ENCODE data around the gene IFNB1.

IFNB1 gene

DNA sequence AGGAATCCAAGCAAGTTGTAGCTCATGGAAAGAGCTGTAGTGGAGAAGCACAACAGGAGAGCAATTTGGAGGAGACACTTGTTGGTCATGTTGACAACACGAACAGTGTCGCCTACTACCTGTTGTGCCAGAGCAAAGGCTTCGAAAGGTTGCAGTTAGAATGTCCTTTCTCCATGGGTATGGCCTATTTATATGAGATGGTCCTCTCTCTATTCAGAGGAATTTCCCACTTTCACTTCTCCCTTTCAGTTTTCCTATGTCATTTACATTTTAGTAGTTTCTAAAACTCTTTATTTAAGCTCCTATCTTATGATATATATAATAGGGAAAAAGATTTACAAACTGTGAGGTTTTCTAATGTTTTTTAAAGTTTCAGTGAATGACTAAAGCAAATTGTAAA, at the start of gene IFNB1:
IFNB1 (minus strand) TSS at position 162 of the 400 bp plus-strand sequence; CDS start at position 89, 73 bp downstream.
- no peak for DNase-seq (ENCODE audit: low spot score)

GRCh38 chr9:21121595-21122251, 44.0 kb upstream of the IFNB1 start:
- no peak for DNase-seq (ENCODE audit: low spot score)

DNA sequence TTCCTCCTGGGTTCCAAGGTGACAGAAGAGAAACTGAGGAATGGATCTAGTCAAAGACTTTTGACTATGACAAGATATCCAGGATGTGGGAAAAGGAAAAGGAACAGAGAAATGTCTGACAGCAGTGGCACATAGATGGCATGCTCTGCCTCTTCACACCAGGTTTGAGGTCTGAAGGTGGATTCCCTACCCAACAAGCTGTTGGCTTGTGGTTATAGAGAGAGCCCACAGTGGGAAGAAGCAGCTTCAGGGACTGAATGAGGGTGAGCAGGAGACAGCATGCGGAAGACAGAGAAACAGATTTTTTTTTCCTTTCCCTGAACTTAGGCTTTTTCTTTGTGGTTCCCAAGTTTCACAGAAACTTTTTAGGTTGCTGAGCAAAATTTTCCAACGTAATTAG, 43.3 kb upstream of the IFNB1 start:
- DNase-seq (ENCODE audit: low spot score), result no peak

DNA sequence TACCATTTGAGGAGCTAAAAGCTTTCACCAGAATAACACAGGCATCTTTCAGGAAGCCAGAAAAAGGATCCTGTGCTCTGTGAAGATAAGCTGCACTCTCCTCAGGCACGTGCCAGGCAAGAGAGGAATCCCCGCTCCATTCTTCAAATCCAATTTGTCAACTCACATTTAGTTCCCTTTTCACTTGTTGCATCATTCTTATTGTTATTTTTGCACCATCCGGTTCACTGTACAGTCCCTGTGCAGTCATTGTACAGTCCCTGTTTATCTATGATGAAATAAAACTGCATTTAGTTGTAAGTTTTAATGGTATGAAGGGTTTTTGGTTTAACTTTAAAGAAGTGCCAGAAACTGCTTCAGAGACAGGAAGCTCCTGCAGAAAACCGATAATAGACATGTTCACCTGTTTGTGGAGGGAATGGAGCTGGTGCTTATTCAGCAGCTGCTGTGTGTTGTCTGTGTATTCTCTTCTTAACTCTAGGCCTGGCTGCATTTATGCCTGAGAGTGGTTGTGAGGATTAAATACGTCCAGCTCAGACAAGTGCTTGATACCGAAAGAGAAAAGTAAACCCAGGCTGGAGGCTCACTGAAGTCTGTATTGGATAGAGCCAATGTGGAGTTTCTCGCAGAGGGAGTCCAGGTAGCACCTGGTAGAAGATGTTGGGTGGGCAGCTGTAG, 41.5 kb upstream of the IFNB1 start:
- no peak for DNase-seq (ENCODE audit: low spot score)

DNA sequence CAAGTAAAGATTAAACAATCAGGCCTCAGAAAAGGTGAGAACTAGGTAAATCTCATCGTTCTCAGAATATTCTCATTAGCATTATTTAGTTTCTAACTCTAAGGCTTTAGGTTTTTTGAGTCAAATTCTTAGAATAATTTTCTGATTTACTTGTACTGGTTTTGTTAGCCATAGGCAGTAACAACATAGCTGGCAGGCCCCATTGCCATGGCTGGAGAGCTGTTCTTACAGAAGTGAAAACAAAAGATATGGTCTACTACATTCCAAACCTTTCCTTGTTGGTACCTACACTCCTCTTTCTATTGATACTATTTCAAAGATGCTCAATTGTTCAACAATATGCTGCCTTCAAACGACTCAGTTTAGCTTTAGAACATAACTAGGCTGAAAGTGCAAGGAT, 36.6 kb upstream of the IFNB1 start:
- no peak for DNase-seq (ENCODE audit: low spot score)

DNA sequence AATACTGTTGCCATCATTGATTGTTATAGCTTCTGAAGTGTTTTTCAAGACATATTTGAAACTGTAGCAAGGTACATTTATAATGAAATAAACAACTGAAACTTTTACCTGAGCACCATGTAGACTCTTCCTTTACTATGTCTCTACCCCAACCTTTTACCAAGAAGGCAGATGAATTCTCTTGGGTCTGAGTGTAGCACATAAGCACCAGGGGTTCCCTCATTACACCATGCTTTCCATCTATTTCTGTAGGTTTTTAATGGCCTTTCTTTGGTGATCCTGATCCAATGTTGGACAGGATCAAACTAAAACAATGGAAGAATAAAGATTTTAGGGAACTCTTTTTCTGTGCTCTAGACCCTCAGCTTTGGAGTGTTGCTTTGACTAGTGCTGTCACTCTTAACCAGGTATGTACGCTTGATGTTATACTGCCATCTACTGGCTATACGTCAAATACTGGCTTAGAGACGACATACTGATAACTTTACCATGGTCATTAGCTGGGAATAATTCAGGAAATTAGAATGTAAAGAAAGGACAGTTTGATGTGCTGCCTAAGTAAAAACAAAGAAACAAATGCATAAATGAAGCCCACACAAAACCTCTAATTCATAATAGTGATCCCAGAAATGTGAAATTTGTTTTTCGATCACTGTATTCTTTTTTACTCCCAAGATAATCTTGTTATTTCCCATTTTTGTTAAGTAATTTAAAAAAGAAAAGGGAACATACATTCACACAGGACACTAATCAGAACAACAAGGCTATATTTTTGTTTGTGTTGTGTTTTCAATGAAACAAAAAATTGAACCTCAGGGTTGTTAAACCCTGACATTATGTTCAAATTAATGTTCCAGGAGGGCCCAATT, 33.2 kb upstream of the IFNB1 start:
- peak; percentile 71 for DNase-seq (ENCODE audit: low spot score)

GRCh38 chr9:21104787-21105186, 27.0 kb upstream of the IFNB1 start:
- DNase-seq (ENCODE audit: low spot score), result no peak

GRCh38 chr9:21102305-21102704, 24.6 kb upstream of the IFNB1 start:
- DNase-seq (ENCODE audit: low spot score), result no peak

DNA sequence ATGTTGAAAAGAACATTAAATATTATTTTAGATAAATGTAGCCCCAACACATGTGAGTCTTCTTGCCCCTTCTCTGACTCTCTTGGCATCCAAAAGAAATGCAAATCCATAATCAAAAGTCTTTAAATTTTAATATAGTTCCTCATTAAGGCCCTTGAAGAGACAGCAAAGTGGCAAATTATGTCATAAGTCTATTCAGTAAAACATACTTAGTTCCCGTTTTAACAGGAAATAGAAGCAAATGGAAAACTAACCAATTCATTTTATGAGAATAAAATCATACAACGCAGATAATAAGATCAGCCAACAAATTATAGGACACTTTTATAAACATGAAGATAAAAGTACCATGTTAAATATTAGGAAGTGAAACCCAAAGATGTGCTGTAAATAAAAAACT, 20.1 kb upstream of the IFNB1 start:
- no peak for DNase-seq (ENCODE audit: low spot score)

GRCh38 chr9:21096901-21097255, 19.1 kb upstream of the IFNB1 start:
- peak; percentile 8 for DNase-seq (ENCODE audit: low spot score)

GRCh38 chr9:21096172-21096900, 18.6 kb upstream of the IFNB1 start:
- DNase-seq (ENCODE audit: low spot score), result peak; percentile 37

DNA sequence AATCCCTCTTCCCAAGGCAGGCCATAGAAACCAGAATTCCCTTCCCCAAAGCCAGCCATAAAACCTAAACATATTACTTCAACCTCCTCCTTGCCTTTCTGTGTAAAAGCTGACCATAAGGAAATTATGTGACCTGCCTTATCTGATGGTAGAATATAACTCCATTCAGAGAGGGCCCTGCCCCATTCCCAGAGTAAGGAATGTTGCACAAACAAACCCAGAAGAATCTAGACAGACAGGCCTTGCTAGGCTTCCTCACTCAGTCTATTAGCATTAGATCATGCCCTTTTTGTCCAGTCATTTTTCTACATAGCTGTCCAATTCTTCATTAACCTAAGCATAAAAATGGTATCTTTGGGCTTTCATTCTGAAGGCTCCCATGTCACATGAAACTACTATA, 17.8 kb upstream of the IFNB1 start:
- no peak for DNase-seq (ENCODE audit: low spot score)

- no peak for DNase-seq (ENCODE audit: low spot score)
Observed at GRCh38 chr9:21086538-21086937, 8.8 kb upstream of the IFNB1 start.

DNA sequence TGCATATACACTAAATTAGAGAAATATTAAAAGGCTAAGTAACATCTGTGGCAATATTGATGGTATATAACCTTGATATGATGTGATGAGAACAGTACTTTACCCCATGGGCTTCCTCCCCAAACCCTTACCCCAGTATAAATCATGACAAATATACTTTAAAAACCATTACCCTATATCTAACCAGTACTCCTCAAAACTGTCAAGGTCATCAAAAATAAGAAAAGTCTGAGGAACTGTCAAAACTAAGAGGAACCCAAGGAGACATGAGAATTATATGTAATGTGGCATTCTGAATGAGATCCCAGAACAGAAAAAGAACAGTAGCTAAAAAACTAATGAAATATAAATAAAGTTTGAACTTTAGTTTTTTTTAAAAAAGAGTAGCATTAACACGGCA, 7.3 kb upstream of the IFNB1 start:
- no peak for DNase-seq (ENCODE audit: low spot score)

DNA sequence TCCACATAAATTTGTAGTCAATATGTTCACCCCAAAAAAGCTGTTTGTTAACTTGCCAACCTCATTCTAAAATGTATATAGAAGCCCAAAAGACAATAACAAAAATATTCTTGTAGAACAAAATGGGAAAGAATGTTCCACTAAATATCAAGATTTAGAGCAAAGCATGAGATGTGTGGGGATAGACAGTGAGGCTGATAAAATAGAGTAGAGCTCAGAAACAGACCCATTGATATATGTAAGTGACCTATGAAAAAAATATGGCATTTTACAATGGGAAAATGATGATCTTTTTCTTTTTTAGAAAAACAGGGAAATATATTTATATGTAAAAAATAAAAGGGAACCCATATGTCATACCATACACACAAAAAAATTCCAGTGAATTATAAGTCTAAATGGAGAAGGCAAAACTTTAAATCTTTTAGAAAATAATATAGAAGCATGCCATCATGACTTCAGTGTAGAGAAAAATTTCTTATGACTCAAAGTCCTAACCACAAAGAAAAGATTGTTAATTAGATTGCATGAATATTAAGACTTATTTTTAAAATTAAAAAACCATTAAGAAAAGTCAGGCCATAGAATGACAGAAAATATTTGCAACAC, 6.6 kb upstream of the IFNB1 start:
- no peak for DNase-seq (ENCODE audit: low spot score)

GRCh38 chr9:21082671-21083070, 4.9 kb upstream of the IFNB1 start:
- DNase-seq (ENCODE audit: low spot score), result no peak

DNA sequence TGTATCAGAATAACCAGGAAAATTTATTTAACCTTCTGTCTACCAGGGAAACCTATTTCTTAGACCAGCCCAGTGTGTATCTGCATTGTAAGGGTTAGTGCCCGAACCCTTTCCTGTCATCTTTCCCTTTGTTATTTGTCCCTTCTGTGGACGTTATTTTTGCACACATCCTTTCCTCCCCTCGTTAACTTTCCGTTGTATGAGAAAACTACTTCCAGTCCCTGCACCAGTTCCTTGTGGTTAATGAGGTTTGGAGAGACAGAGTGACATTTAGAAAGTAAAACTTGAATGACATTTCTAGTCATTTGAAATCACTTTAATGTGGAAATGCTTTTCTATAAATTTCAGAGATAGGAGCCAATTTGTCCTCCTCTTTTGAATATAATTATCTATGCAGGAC, 4.3 kb upstream of the IFNB1 start:
- DNase-seq (ENCODE audit: low spot score), result no peak

DNA sequence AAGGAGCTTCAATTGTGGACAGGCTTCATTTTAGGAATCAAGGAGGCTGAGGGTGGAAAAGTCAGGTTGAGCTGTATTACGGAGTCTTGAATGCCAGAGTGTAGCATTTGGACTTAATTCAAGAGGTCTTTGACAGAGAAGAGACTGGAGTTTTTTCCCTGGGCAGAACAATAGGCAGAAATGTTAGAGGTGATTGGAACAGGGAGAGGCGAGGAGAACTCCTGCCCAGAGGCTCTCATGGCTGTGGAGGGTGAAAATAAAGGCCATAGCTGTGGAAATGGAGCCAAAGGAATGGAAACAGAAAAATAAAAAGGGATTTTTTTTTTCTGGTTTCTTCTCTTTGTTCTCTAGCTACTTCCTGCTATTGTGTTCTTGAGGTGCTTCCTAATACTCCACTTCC, 3.7 kb upstream of the IFNB1 start:
- no peak for DNase-seq (ENCODE audit: low spot score)

GRCh38 chr9:21080793-21081192, 3.1 kb upstream of the IFNB1 start:
- no peak for DNase-seq (ENCODE audit: low spot score)

DNA sequence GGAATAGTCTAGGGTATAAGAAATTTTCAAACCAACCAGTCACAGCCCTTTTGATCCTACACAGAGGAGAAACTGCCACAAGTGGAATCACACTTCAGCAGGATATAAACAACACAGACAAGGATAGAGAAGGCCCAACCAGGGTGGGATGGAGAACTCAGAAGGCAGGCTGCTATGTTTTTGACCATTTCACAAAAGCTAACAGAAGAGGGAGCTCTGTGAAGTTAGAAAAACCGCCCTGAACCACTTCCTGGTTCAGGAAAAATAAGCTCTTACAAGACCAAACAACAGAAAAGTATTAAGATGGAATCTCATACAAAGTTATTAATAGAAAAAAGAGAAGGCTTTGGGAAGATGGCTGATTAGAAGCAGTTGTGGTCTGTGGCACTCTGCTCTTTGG, 960 bp upstream of the IFNB1 start:
- no peak for DNase-seq (ENCODE audit: low spot score)

GRCh38 chr9:21075484-21075883, 2.3 kb downstream of the IFNB1 start:
- DNase-seq (ENCODE audit: low spot score), result no peak

DNA sequence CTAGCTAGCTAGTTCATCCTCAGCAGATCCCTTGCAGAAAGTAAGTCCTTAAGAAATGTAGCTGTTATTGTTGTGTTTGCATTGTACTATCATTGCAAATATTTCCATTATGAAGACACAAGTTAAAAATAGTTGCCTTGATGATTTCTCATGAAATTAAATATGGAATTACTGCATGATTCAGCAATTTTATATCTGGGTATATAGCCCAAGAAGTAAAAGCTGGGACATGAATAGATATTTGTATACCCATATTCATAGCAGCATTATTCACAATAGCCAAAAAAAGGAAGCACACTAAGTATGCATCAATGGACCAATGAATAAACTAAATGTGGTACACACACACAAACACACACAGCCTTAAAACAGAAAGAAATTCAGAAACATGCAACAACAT, 6.8 kb downstream of the IFNB1 start:
- DNase-seq (ENCODE audit: low spot score), result no peak

Measured in hematopoietic multipotent progenitor cell treated with erythropoietin and hydrocortisone succinate and interleukin-3 and kit ligand, for 15 days (in vitro differentiated cells).